Nephron (organoid): ENCODE results near the gene SLC12A3.
"Not testable (repeated sequence)": the region's sequence is repeated elsewhere in the genome, so short reads cannot be mapped to it uniquely, and the experiment has no call there.

ENCODE experiments used
- H3K27ac Mint-ChIP-seq, 3 experiments: 2 replicates each; pipeline ENCODE4 v1.8.0; 2020; ENCODE audit warnings: mixed read lengths in 3 of 3, mild to moderate bottlenecking in 2 of 3, moderate library complexity in 1 of 3
- H3K27me3 Mint-ChIP-seq: 2 replicates; pipeline ENCODE4 v1.8.0; 2021; ENCODE audit warnings: low read depth, mild to moderate bottlenecking, moderate library complexity, mixed read lengths
- H3K36me3 Mint-ChIP-seq: 2 replicates; pipeline ENCODE4 v1.8.0; 2020; ENCODE audit warnings: low read depth, mixed read lengths
- H3K4me1 Mint-ChIP-seq: 2 replicates; pipeline ENCODE4 v1.8.0; 2020; ENCODE audit warnings: mixed read lengths
- H3K4me3 Mint-ChIP-seq, 3 experiments: 2 replicates each; pipeline ENCODE4 v1.8.0; 2020; ENCODE audit warnings: mild to moderate bottlenecking in 3 of 3, mixed read lengths in 3 of 3, moderate library complexity in 2 of 3
- H3K9me3 Mint-ChIP-seq: 2 replicates; pipeline ENCODE4 v1.8.0; 2020; ENCODE audit warnings: mixed read lengths
- CTCF ChIP-seq, 3 experiments: fragments of 200-600 bp; sonication (generic); IDR thresholded peaks; one replicate each; pipeline ENCODE4 v1.5.0; 2021; ENCODE audit warnings: antibody characterized with exemption in 3 of 3; ENCODE audit not compliant: unreplicated experiment in 3 of 3

SLC12A3 gene

GRCh38 chr16:56880685-56881084, 15.7 kb downstream of the SLC12A3 start:
- Mint-ChIP-seq H3K36me3 (no peaks in the 10 kb centered on the region), H3K4me3 (no peak overlapping the region), H3K9me3 (no peaks in the 10 kb centered on the region), H3K27ac (no peak overlapping the region), H3K27me3 (no peaks in the 10 kb centered on the region), H3K4me1 (no peaks in the 10 kb centered on the region)
- no peak for TF ChIP-seq CTCF (IDR thresholded peaks at IDR 0.05; ENCODE audit: unreplicated experiment in 3 of 3)

- Mint-ChIP-seq H3K4me3 (no peak overlapping the region), H3K9me3 (no peaks in the 10 kb centered on the region), H3K36me3 (no peaks in the 10 kb centered on the region), H3K27ac (no peak overlapping the region), H3K27me3 (no peaks in the 10 kb centered on the region), H3K4me1 (no peaks in the 10 kb centered on the region)
- no peak for TF ChIP-seq CTCF (IDR thresholded peaks at IDR 0.05; ENCODE audit: unreplicated experiment in 3 of 3)
Observed at GRCh38 chr16:56882077-56882800, 17.2 kb downstream of the SLC12A3 start.

- Mint-ChIP-seq H3K36me3 (no peaks in the 10 kb centered on the region), H3K27ac (no peak overlapping the region)
Observed at GRCh38 chr16:56883586-56883985, 18.6 kb downstream of the SLC12A3 start.

GRCh38 chr16:56884026-56884582, 19.1 kb downstream of the SLC12A3 start:
- Mint-ChIP-seq H3K27ac (no peak overlapping the region), H3K27me3 (peaks cover 3% of the 10 kb centered on the region), H3K9me3 (no peaks in the 10 kb centered on the region), H3K36me3 (no peaks in the 10 kb centered on the region), H3K4me3 (no peak overlapping the region), H3K4me1 (no peaks in the 10 kb centered on the region)
- no peak for TF ChIP-seq CTCF (IDR thresholded peaks at IDR 0.05; ENCODE audit: unreplicated experiment in 3 of 3)

More at GRCh38 chr16:56883586-56883985, 18.6 kb downstream of the SLC12A3 start:
- Mint-ChIP-seq H3K4me3 (no peak overlapping the region), H3K9me3 (no peaks in the 10 kb centered on the region), H3K27me3 (peaks cover 3% of the 10 kb centered on the region), H3K4me1 (no peaks in the 10 kb centered on the region)
- no peak for TF ChIP-seq CTCF (IDR thresholded peaks at IDR 0.05; ENCODE audit: unreplicated experiment in 3 of 3)

- H3K9me3 Mint-ChIP-seq, H3K27me3 Mint-ChIP-seq, H3K4me3 Mint-ChIP-seq, H3K27ac Mint-ChIP-seq, H3K36me3 Mint-ChIP-seq, H3K4me1 Mint-ChIP-seq: not testable (repeated sequence)
Observed at GRCh38 chr16:56884929-56885328, 19.9 kb downstream of the SLC12A3 start.

- H3K27me3 Mint-ChIP-seq = peaks cover 3% of the 10 kb centered on the region
- H3K36me3 Mint-ChIP-seq = no peaks in the 10 kb centered on the region
- no peak overlapping the region for H3K27ac Mint-ChIP-seq
- H3K4me3 Mint-ChIP-seq = no peak overlapping the region
- no peaks in the 10 kb centered on the region for H3K9me3 Mint-ChIP-seq
- no peak for TF ChIP-seq CTCF (IDR thresholded peaks at IDR 0.05; ENCODE audit: unreplicated experiment in 3 of 3)
- H3K4me1 Mint-ChIP-seq = no peaks in the 10 kb centered on the region
Observed at GRCh38 chr16:56885446-56886162, 20.6 kb downstream of the SLC12A3 start.
